Right lobe of liver (tissue), 6 donors: ENCODE measurements around the gene GABRR3. TPM values are rescaled to one million over a fixed set of nuclear protein-coding genes. Genes with fewer than 3 reads are reported as not detected.

Experiments used
- ATAC-seq, 4 donors: fragments of 200-7000 bp; cut with Tn5 transposase; one replicate each; pipeline ENCODE4 v1.9.1; 2020; ENCODE audit warnings: mild to moderate bottlenecking in 4 of 4, moderate library complexity in 4 of 4
- DNase-seq, 3 donors: peaks; one replicate each; pipeline ENCODE4 v3.0.0-alpha.2; 2020
- H3K27ac ChIP-seq, 3 donors: fragments of 200-600 bp; one replicate each; pipeline ENCODE4 v1.8.0; 2022
- H3K27me3 ChIP-seq, 2 donors: fragments of 200-600 bp; one replicate each; pipeline ENCODE4 v1.8.0; 2022
- H3K36me3 ChIP-seq, 4 donors: fragments of 200-600 bp; sonication (generic) in 1 of 4; one replicate each; pipeline versions ENCODE4 v1.5.1 to v1.8.0; 2017 to 2022; ENCODE audit warnings: control low read depth in 1 of 4
- H3K4me1 ChIP-seq, 4 donors: fragments of 200-600 bp; sonication (generic) in 1 of 4; one replicate each; pipeline versions ENCODE4 v1.5.1 to v1.8.0; 2017 to 2022; ENCODE audit warnings: control low read depth in 1 of 4
- H3K4me3 ChIP-seq, 3 donors: fragments of 200-600 bp; one replicate each; pipeline ENCODE4 v1.8.0; 2022
- H3K9me3 ChIP-seq, 4 donors: fragments of 200-600 bp; sonication (generic) in 1 of 4; one replicate each; pipeline versions ENCODE4 v1.5.1 to v1.8.0; 2017 to 2022; ENCODE audit warnings: control low read depth in 1 of 4
- CTCF ChIP-seq, 4 donors: fragments of 200-600 bp in 3 of 4; fragments of 450-650 bp in 1 of 4; IDR thresholded peaks; one replicate each; pipeline versions ENCODE4 v1.5.1 to v1.8.0; 2016 to 2022; ENCODE audit warnings: antibody characterized with exemption in 4 of 4, mild to moderate bottlenecking in 2 of 4
- POLR2A ChIP-seq: fragments of 450-650 bp; IDR thresholded peaks from one replicate; pipeline ENCODE4 v1.6.1; 2017; ENCODE audit warnings: antibody characterized with exemption, mild to moderate bottlenecking
- WGBS: methylation state at CpG from one replicate; pipeline ENCODE4 v1.1.6; 2018; ENCODE audit warnings: low coverage, low lambda C conversion rate; ENCODE audit not compliant: insufficient coverage; ENCODE audit errors: missing lambda C conversion rate; 5-methylcytosine and 5-hydroxymethylcytosine counted together
- intact Hi-C, 2 donors: fragments of 100-400 bp; cut with DNase I; formaldehyde crosslinking; loops; one replicate each; pipeline versions ENCODE4 v1.11.2 to v1.14.1; 2022
- total RNA-seq, 6 experiments: library from RNA; depleted of rRNA in 2 of 6; stranded (reverse); fragments of >200 nt in 2 of 6; fragmentation: NEBNext Ultra II Directional in 3 of 6; extraction: Animal tissue kit (Norgen Biotek cat#: 25700) in 3 of 6; gene quantifications; one replicate each; pipeline versions ENCODE4 v1.1.0 to v1.2.4, GENCODE V29; 2016 to 2023
- donor health status: DM: no; HTN: yes; CAD: no.
- donor health status: DM: no; HTN: no; CAD: no.
- donor health status: DM: no; HTN: no; CAD: no.
- donor health status: DM: no; HTN: yes; CAD: no.
- donor health status: DM: no; HTN: yes; CAD: no.

The GABRR3 gene
- total RNA-seq, 6 experiments from 2014 or later: 0.51 TPM; not detected in 5

DNA sequence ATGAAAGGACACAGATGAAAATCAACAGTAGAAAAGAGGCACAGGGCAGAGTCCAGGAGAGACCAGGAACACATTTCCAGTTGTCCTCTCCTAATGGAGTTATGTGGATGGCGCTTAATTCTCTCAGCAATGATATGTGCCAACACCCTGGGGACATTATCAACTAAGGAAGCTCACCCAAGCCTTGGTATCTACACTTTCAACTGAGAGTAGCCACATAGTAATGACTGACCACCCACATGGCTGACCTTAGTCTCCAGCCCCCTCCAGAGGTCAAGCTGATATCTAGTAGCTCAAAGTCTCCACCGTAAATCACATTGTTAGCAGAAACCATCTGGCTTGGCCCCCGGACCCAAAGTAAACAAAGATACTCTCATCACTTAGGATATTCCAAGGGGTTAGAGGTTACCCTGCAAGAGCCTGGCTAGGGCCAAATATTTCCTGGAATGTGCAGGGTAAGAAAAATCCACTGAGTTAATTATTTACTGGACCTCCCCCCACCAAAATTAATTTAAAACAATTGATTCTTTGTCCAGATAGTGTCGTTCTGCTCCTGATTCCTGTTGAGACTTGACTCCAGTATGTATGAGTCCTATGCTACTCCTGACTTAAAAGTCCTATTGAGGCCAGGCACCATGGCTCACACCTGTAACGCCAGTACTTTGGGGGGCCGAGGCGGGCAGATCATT is 24.8 kb downstream of the GABRR3 start:
- Histone ChIP-seq H3K4me3 (no peak overlapping the region), H3K36me3 (peaks cover 0 to 2% (median 0%) of the 10 kb centered on the region in 4 donors), H3K9me3 (no peaks in the 10 kb centered on the region), H3K27ac (no peak overlapping the region), H3K27me3 (no peaks in the 10 kb centered on the region), H3K4me1 (peaks cover 0 to 37% (median 3%) of the 10 kb centered on the region in 4 donors)
- TF ChIP-seq CTCF (IDR thresholded peaks at IDR 0.05): no peak
- TF ChIP-seq POLR2A: no peak
- intact Hi-C loops: no loop called here
- ATAC-seq: peak; percentile 39 to 59 (median 48)
- no peak for DNase-seq
- 45% methylated on average over 6 of the region's 7 CpGs for WGBS

DNA sequence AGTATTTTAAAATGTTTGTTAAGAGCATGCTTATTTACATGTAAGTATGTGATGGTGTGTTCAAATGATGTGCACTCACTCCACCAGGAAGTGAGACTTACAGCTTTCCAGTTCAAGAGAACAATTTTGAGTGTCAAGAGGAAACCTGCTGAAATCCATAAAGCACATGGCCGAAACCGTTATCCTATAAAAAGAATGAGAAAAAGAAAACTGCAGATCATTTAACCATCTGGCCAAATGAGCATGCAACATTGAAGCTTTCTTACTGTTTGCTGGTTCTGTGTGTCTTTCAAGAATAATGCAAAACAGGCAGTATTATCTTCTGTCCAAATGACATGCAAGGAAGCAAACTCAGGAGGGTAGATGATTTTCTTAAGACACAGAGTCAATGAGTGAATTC is 26.3 kb downstream of the GABRR3 start:
- 55% methylated on average over 2 of the region's 2 CpGs for WGBS
- intact Hi-C loops: no loop called here

GRCh38 chr3:98005438-98005837 is 29.7 kb downstream of the GABRR3 start:
- Histone ChIP-seq H3K27ac (no peak overlapping the region), H3K4me1 (peaks cover 0 to 7% (median 3%) of the 10 kb centered on the region in 4 donors), H3K4me3 (no peak overlapping the region), H3K9me3 (no peaks in the 10 kb centered on the region), H3K27me3 (no peaks in the 10 kb centered on the region), H3K36me3 (no peaks in the 10 kb centered on the region)
- ATAC-seq (no peak), DNase-seq (no peak)
- 67% methylated on average over 2 of the region's 2 CpGs for WGBS
- intact Hi-C loops: no loop called here
- TF ChIP-seq POLR2A (no peak), CTCF (IDR thresholded peaks at IDR 0.05) (no peak)

More for the DNA sequence above, 26.3 kb downstream of the GABRR3 start:
- DNase-seq (no peak), ATAC-seq (no peak)
- no peak overlapping the region for H3K27ac ChIP-seq
- H3K27me3 ChIP-seq: no peaks in the 10 kb centered on the region
- H3K4me1 ChIP-seq: peaks cover 0 to 30% (median 3%) of the 10 kb centered on the region in 4 donors
- peaks cover 0 to 2% (median 0%) of the 10 kb centered on the region in 4 donors for H3K36me3 ChIP-seq
- no peak overlapping the region for H3K4me3 ChIP-seq
- H3K9me3 ChIP-seq: no peaks in the 10 kb centered on the region
- TF ChIP-seq CTCF (IDR thresholded peaks at IDR 0.05) (no peak), POLR2A (no peak)

GRCh38 chr3:98004721-98005120 is 30.4 kb downstream of the GABRR3 start:
- no peak for ATAC-seq
- intact Hi-C loops: no loop called here
- Histone ChIP-seq H3K27ac (no peak overlapping the region), H3K36me3 (no peaks in the 10 kb centered on the region), H3K4me1 (no peaks in the 10 kb centered on the region), H3K27me3 (no peaks in the 10 kb centered on the region), H3K9me3 (no peaks in the 10 kb centered on the region), H3K4me3 (no peak overlapping the region)
- whole genome bisulfite sequencing: 80% methylated on average over 3 of the region's 3 CpGs
- TF ChIP-seq CTCF (IDR thresholded peaks at IDR 0.05) (no peak), POLR2A (no peak)
- DNase-seq: no peak
